HepG2 (cell line): ENCODE data around the gene KCNQ1OT1. TPM values are rescaled to one million over a fixed set of nuclear protein-coding genes. Genes with fewer than 3 reads are reported as not detected.

Source experiments
- CBFB ChIP-seq: sonication (generic); formaldehyde crosslinking; IDR thresholded peaks from 2 replicates; pipeline ENCODE4 v1.4.0; 2020; ENCODE audit warnings: missing genetic modification reagents
- CHD2 ChIP-seq: IDR thresholded peaks from 2 replicates; pipeline ENCODE4 v1.6.1; 2011; ENCODE audit warnings: low read depth, low read length, improper control_type of control experiment
- EP300 ChIP-seq, 3 experiments: sonication (generic) in 1 of 3; formaldehyde crosslinking in 1 of 3; IDR thresholded peaks; 2 replicates each; pipeline versions ENCODE4 v1.5.1 to v1.6.1; 2011 to 2020; ENCODE audit warnings: low read depth in 2 of 3, low read length in 2 of 3, borderline replicate concordance in 1 of 3, improper control_type of control experiment in 1 of 3, mild to moderate bottlenecking in 1 of 3, missing genetic modification reagents in 1 of 3, moderate library complexity in 1 of 3
- GTF3A ChIP-seq: sonication (generic); formaldehyde crosslinking; conservative IDR thresholded peaks from 2 replicates; pipeline ENCODE4 v1.4.0; 2020; ENCODE audit warnings: mild to moderate bottlenecking, missing genetic modification reagents
- NR2F2 ChIP-seq: IDR thresholded peaks from 2 replicates; pipeline ENCODE4 v1.6.1; 2012; ENCODE audit warnings: low read depth, inconsistent platforms, borderline replicate concordance
- TCF12 ChIP-seq, 2 experiments: fragments of 450-650 bp in 1 of 2; sonication (generic) in 1 of 2; formaldehyde crosslinking in 1 of 2; IDR thresholded peaks; 2 replicates each; pipeline versions ENCODE4 v1.6.1 to v1.8.0; 2017 to 2022; ENCODE audit warnings: antibody characterized with exemption in 1 of 2, mild to moderate bottlenecking in 1 of 2, missing genetic modification reagents in 1 of 2, moderate library complexity in 1 of 2
- ZFP36L2 ChIP-seq: sonication (generic); formaldehyde crosslinking; IDR thresholded peaks from 2 replicates; pipeline ENCODE4 v1.4.0; 2020; ENCODE audit warnings: missing genetic modification reagents
- ZFP90 ChIP-seq: sonication (generic); formaldehyde crosslinking; IDR thresholded peaks from 2 replicates; pipeline ENCODE4 v1.8.0; 2022; ENCODE audit warnings: missing genetic modification reagents, mild to moderate bottlenecking, inconsistent platforms, borderline replicate concordance
- ZNF430 ChIP-seq: sonication (generic); formaldehyde crosslinking; IDR thresholded peaks from 2 replicates; pipeline ENCODE4 v1.9.0; 2021; ENCODE audit warnings: mild to moderate bottlenecking, missing genetic modification reagents
- polyA plus RNA-seq, 8 experiments: library from polyadenylated mRNA; depleted of rRNA in 3 of 8; stranded (reverse) in 7 of 8; unstranded in 1 of 8; fragments of >200 nt; fragmentation: Illumina TruSeq in 4 of 8; extraction: Trizol in 4 of 8; gene quantifications; 2 replicates each; pipeline versions ENCODE4 v1.2.1 to v1.2.3, GENCODE V29; 2011 to 2016; ENCODE audit warnings: low read depth in 4 of 8, missing spikeins in 1 of 8, mixed read lengths in 1 of 8; ENCODE audit not compliant: insufficient read depth in 1 of 8
- total RNA-seq, 5 experiments: library from RNA; depleted of rRNA; stranded (reverse); fragments of >200 nt; fragmentation: Illumina TruSeq; extraction: Trizol; gene quantifications; 2 replicates each; pipeline ENCODE4 v1.2.3, GENCODE V29; 2016; ENCODE audit warnings: low read depth in 1 of 5
- TF ChIP-seq, protein P1 (sequence below): sonication (generic); formaldehyde crosslinking; IDR thresholded peaks from 2 replicates; pipeline ENCODE4 v1.4.0; 2020; ENCODE audit warnings: missing genetic modification reagents, borderline replicate concordance
- TF ChIP-seq, protein P2 (sequence below): sonication (generic); formaldehyde crosslinking; IDR thresholded peaks from 2 replicates; pipeline ENCODE4 v1.4.0; 2020; ENCODE audit warnings: mild to moderate bottlenecking, missing genetic modification reagents
- TF ChIP-seq, protein P3 (sequence below): sonication (generic); formaldehyde crosslinking; IDR thresholded peaks from 2 replicates; pipeline ENCODE4 v1.4.0; 2020; ENCODE audit warnings: missing genetic modification reagents, mild to moderate bottlenecking, borderline replicate concordance

The KCNQ1OT1 gene
- total and polyA plus RNA-seq, 2 of the 13 experiments (the other 11 are each of a cell fraction or from before 2014, with no cell fraction given), result 1.3 to 18.9 TPM

DNA sequence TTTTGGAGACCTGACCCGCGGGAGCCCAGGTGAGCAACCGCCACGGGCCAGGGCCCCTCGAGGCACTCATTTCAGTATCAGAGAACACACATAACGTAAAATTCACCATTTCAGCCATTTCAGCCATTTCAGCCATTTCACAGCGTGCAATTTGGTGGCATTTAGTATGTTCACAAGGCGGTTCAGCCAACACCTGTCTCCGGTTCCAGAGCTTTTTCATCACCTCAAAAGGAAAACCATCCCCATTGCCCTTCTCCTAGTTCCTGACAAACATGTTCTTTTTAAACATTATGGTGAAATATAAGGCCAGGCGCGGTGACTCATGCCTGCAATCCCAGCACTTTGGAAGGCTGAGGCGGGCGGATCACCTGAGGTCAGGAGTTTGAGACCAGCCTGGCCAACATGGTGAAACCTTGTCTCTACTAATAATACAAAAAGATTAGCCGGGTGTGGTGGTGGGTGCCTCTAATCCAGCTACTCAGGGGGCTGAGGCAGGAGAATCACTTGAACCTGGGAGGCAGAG, 135.7 kb downstream of the KCNQ1OT1 start (continued):
- TF ChIP-seq, protein P1, sequence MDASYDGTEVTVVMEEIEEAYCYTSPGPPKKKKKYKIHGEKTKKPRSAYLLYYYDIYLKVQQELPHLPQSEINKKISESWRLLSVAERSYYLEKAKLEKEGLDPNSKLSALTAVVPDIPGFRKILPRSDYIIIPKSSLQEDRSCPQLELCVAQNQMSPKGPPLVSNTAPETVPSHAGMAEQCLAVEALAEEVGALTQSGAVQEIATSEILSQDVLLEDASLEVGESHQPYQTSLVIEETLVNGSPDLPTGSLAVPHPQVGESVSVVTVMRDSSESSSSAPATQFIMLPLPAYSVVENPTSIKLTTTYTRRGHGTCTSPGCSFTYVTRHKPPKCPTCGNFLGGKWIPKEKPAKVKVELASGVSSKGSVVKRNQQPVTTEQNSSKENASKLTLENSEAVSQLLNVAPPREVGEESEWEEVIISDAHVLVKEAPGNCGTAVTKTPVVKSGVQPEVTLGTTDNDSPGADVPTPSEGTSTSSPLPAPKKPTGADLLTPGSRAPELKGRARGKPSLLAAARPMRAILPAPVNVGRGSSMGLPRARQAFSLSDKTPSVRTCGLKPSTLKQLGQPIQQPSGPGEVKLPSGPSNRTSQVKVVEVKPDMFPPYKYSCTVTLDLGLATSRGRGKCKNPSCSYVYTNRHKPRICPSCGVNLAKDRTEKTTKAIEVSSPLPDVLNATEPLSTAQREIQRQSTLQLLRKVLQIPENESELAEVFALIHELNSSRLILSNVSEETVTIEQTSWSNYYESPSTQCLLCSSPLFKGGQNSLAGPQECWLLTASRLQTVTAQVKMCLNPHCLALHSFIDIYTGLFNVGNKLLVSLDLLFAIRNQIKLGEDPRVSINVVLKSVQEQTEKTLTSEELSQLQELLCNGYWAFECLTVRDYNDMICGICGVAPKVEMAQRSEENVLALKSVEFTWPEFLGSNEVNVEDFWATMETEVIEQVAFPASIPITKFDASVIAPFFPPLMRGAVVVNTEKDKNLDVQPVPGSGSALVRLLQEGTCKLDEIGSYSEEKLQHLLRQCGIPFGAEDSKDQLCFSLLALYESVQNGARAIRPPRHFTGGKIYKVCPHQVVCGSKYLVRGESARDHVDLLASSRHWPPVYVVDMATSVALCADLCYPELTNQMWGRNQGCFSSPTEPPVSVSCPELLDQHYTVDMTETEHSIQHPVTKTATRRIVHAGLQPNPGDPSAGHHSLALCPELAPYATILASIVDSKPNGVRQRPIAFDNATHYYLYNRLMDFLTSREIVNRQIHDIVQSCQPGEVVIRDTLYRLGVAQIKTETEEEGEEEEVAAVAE (CRISPR knock-in tag), result 0 out of 2 replicates have a peak, but pooled peaks have one; percentile 4
- no peak for TF ChIP-seq TCF12 (IDR thresholded peaks at IDR 0.05)
- TF ChIP-seq TCF12 (CRISPR knock-in tag; IDR thresholded peaks at IDR 0.05), result peak; percentile 62; the same call in 1 of the 2 replicates
- no peak for TF ChIP-seq NR2F2
- no peak for TF ChIP-seq ZNF430
- 0 out of 2 replicates have a peak, but pooled peaks have one; percentile 0 for TF ChIP-seq ZFP90 (CRISPR knock-in tag)
- TF ChIP-seq CHD2, result no peak
- TF ChIP-seq, protein P2, sequence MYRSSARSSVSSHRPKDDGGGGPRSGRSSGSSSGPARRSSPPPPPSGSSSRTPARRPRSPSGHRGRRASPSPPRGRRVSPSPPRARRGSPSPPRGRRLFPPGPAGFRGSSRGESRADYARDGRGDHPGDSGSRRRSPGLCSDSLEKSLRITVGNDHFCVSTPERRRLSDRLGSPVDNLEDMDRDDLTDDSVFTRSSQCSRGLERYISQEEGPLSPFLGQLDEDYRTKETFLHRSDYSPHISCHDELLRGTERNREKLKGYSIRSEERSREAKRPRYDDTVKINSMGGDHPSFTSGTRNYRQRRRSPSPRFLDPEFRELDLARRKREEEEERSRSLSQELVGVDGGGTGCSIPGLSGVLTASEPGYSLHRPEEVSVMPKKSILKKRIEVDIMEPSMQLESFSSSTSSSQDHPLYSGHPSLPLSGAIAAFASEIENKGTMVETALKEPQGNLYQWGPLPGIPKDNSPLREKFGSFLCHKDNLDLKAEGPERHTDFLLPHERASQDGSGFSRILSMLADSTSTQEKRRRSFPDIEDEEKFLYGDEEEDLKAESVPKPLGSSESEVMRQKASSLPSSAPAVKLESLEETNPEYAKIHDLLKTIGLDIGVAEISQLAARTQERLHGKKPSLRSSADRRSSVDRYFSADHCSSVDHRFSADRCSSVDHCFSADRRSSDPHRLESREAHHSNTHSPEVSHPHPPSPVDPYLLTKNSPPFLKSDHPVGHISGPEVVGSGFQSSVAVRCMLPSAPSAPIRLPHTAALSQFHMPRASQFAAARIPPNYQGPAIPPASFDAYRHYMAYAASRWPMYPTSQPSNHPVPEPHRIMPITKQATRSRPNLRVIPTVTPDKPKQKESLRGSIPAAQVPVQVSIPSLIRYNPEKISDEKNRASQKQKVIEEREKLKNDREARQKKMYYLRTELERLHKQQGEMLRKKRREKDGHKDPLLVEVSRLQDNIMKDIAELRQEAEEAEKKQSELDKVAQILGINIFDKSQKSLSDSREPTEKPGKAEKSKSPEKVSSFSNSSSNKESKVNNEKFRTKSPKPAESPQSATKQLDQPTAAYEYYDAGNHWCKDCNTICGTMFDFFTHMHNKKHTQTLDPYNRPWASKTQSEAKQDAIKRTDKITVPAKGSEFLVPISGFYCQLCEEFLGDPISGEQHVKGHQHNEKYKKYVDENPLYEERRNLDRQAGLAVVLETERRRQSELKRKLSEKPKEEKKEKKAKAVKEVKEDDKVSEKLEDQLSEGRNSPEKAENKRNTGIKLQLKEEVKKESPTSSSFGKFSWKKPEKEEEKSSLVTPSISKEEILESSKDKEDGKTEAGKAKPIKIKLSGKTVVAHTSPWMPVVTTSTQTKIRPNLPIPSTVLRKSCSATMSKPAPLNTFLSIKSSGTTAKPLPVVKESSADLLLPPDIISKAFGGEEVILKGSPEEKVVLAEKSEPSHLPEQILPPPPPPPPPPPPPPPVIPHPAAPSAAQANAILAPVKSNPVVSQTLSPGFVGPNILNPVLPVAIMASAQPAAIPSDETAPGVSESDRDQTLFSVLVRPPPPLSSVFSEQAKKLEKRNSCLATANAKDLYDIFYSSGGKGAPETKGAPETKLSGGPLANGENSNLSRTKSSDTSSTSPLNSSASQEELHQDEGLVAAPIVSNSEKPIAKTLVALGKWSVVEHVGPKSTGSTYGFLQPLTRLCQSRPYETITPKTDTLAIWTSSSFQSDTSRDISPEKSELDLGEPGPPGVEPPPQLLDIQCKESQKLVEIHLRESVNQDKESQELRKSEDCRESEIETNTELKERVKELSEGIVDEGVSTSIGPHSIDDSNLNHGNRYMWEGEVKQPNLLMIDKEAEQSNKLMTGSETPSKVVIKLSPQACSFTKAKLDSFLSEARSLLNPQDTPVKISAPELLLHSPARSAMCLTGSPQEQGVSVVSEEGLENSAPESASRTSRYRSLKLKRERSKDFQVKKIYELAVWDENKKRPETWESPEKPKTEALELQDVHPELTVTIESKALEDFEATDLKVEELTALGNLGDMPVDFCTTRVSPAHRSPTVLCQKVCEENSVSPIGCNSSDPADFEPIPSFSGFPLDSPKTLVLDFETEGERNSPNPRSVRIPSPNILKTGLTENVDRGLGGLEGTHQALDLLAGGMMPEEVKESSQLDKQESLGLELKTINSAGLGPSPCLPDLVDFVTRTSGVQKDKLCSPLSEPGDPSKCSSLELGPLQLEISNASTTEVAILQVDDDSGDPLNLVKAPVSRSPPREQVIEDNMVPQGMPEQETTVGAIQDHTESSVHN, result peak; percentile 12; the same call in 1 of the 2 replicates
- TF ChIP-seq CBFB (CRISPR knock-in tag), result no peak
- TF ChIP-seq ZFP36L2 (CRISPR knock-in tag), result no peak
- no peak for TF ChIP-seq GTF3A (CRISPR knock-in tag)
- TF ChIP-seq, protein P3, sequence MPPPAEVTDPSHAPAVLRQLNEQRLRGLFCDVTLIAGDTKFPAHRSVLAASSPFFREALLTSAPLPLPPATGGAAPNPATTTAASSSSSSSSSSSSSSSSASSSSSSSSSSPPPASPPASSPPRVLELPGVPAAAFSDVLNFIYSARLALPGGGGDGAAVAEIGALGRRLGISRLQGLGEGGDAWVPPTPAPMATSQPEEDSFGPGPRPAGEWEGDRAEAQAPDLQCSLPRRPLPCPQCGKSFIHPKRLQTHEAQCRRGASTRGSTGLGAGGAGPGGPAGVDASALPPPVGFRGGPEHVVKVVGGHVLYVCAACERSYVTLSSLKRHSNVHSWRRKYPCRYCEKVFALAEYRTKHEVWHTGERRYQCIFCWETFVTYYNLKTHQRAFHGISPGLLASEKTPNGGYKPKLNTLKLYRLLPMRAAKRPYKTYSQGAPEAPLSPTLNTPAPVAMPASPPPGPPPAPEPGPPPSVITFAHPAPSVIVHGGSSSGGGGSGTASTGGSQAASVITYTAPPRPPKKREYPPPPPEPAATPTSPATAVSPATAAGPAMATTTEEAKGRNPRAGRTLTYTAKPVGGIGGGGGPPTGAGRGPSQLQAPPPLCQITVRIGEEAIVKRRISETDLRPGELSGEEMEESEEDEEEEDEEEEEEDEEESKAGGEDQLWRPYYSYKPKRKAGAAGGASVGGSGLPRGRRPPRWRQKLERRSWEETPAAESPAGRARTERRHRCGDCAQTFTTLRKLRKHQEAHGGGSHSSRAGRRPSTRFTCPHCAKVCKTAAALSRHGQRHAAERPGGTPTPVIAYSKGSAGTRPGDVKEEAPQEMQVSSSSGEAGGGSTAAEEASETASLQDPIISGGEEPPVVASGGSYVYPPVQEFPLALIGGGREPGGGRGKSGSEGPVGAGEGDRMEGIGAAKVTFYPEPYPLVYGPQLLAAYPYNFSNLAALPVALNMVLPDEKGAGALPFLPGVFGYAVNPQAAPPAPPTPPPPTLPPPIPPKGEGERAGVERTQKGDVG, result no peak
- no peak for TF ChIP-seq EP300 (IDR thresholded peaks at IDR 0.05; ENCODE audit: low read depth in 2 of 2, low read length in 2 of 2)
- peak; percentile 3; the same call in 1 of the 2 replicates for TF ChIP-seq EP300 (CRISPR knock-in tag; IDR thresholded peaks at IDR 0.05; ENCODE audit: borderline replicate concordance)
